Measurements from ENCODE around the gene MAGI2. TPM values are rescaled to one million over a fixed set of nuclear protein-coding genes. Genes with fewer than 3 reads are reported as not detected.

Gene MAGI2
- total and polyA plus RNA-seq, 2 experiments from 2014 or later: 10.4 to 26.4 TPM

- peaks cover 2% of the 10 kb centered on the region for H3K27me3 Mint-ChIP-seq (ENCODE audit: insufficient read depth, low read depth, poor library complexity)
- H3K79me2 ChIP-seq (replicated peaks; ENCODE audit: insufficient read depth): no peaks in the 10 kb centered on the region
- no peak overlapping the region for H3K27ac ChIP-seq (ENCODE audit: low read depth)
- peaks cover 59% of the 10 kb centered on the region for H3K4me1 ChIP-seq (ENCODE audit: insufficient read depth)
- H3K9me2 ChIP-seq (ENCODE audit: insufficient read depth): no peaks in the 10 kb centered on the region
- no peak for TF ChIP-seq ZNF114 (CRISPR knock-in tag; IDR thresholded peaks at IDR 0.05)
- TF ChIP-seq REST (IDR thresholded peaks at IDR 0.05; ENCODE audit: unreplicated experiment): no peak
- TF ChIP-seq CTCF (conservative IDR thresholded peaks at IDR 0.05; ENCODE audit: low read depth in 2 of 2): 0 out of 4 replicates have a peak, but pooled peaks of 1 of the 2 experiments have one; percentile 25
- no peak for TF ChIP-seq EZH2phosphoT487 (IDR thresholded peaks at IDR 0.05; ENCODE audit: unreplicated experiment)
- TF ChIP-seq, protein P1, sequence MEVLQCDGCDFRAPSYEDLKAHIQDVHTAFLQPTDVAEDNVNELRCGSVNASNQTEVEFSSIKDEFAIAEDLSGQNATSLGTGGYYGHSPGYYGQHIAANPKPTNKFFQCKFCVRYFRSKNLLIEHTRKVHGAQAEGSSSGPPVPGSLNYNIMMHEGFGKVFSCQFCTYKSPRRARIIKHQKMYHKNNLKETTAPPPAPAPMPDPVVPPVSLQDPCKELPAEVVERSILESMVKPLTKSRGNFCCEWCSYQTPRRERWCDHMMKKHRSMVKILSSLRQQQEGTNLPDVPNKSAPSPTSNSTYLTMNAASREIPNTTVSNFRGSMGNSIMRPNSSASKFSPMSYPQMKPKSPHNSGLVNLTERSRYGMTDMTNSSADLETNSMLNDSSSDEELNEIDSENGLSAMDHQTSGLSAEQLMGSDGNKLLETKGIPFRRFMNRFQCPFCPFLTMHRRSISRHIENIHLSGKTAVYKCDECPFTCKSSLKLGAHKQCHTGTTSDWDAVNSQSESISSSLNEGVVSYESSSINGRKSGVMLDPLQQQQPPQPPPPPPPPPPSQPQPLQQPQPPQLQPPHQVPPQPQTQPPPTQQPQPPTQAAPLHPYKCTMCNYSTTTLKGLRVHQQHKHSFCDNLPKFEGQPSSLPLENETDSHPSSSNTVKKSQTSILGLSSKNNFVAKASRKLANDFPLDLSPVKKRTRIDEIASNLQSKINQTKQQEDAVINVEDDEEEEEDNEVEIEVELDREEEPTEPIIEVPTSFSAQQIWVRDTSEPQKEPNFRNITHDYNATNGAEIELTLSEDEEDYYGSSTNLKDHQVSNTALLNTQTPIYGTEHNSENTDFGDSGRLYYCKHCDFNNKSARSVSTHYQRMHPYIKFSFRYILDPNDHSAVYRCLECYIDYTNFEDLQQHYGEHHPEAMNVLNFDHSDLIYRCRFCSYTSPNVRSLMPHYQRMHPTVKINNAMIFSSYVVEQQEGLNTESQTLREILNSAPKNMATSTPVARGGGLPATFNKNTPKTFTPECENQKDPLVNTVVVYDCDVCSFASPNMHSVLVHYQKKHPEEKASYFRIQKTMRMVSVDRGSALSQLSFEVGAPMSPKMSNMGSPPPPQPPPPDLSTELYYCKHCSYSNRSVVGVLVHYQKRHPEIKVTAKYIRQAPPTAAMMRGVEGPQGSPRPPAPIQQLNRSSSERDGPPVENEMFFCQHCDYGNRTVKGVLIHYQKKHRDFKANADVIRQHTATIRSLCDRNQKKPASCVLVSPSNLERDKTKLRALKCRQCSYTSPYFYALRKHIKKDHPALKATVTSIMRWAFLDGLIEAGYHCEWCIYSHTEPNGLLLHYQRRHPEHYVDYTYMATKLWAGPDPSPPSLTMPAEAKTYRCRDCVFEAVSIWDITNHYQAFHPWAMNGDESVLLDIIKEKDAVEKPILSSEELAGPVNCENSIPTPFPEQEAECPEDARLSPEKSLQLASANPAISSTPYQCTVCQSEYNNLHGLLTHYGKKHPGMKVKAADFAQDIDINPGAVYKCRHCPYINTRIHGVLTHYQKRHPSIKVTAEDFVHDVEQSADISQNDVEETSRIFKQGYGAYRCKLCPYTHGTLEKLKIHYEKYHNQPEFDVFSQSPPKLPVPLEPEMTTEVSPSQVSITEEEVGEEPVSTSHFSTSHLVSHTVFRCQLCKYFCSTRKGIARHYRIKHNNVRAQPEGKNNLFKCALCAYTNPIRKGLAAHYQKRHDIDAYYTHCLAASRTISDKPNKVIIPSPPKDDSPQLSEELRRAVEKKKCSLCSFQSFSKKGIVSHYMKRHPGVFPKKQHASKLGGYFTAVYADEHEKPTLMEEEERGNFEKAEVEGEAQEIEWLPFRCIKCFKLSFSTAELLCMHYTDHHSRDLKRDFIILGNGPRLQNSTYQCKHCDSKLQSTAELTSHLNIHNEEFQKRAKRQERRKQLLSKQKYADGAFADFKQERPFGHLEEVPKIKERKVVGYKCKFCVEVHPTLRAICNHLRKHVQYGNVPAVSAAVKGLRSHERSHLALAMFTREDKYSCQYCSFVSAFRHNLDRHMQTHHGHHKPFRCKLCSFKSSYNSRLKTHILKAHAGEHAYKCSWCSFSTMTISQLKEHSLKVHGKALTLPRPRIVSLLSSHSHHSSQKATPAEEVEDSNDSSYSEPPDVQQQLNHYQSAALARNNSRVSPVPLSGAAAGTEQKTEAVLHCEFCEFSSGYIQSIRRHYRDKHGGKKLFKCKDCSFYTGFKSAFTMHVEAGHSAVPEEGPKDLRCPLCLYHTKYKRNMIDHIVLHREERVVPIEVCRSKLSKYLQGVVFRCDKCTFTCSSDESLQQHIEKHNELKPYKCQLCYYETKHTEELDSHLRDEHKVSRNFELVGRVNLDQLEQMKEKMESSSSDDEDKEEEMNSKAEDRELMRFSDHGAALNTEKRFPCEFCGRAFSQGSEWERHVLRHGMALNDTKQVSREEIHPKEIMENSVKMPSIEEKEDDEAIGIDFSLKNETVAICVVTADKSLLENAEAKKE (CRISPR knock-in tag; IDR thresholded peaks at IDR 0.05): no peak
- TF ChIP-seq NANOG (IDR thresholded peaks at IDR 0.05; ENCODE audit: borderline replicate concordance): 0 out of 2 replicates have a peak, but pooled peaks have one; percentile 10
- ATAC-seq (peak; percentile 44), DNase-seq (ENCODE audit: low spot score) (peak; percentile 52)
- H3K36me3 Mint-ChIP-seq (ENCODE audit: low read depth): peaks cover 1% of the 10 kb centered on the region; the same call in 2 of the 3 replicates
- 0 out of 3 replicates have a peak, but pooled peaks cover 1% of the 10 kb centered on the region for H3K9me3 Mint-ChIP-seq
- peak overlapping the region; percentile 56 for H3K4me2 ChIP-seq
- 0 out of 2 replicates have a peak overlapping the region, but pooled peaks have one; percentile 5 for H3K4me3 ChIP-seq
- 0 out of 2 replicates have a peak, but pooled peaks cover 9% of the 10 kb centered on the region for H3K27me3 ChIP-seq (ENCODE audit: insufficient read depth)
- H3F3A ChIP-seq (replicated peaks; ENCODE audit: low read depth): no peaks in the 10 kb centered on the region
- peak overlapping the region; percentile 21; the same call in 1 of the 2 replicates for H3K27ac Mint-ChIP-seq
- 0 out of 3 replicates have a peak overlapping the region, but pooled peaks have one; percentile 2 for H3K4me3 Mint-ChIP-seq
- no peak overlapping the region for H2AFZ ChIP-seq
- H3K4me1 Mint-ChIP-seq: peaks cover 68% of the 10 kb centered on the region
- no peaks in the 10 kb centered on the region for H3K36me3 ChIP-seq (ENCODE audit: insufficient read depth)
- H4K20me1 ChIP-seq (replicated peaks; ENCODE audit: insufficient read depth): no peaks in the 10 kb centered on the region
Observed at GRCh38 chr7:78398576-78398975, 1054.9 kb downstream of the MAGI2 start.
